PC-3 (cell line): ENCODE data around the gene OR2V1. TPM values are rescaled to one million over a fixed set of nuclear protein-coding genes. Genes with fewer than 3 reads are reported as not detected.

ENCODE experiments used
- ATAC-seq: fragments of 200-7000 bp; cut with Tn5 transposase; 2 replicates; pipeline ENCODE4 v1.9.1; 2020; ENCODE audit warnings: mild to moderate bottlenecking, moderate library complexity
- BruUV-seq: library from RNA; stranded (reverse); fragments of 400-500 nt; replicated peaks from 2 replicates; lab custom pipeline; 2021; lab: Mats Ljungman, UMichigan
- CTCF ChIA-PET: fragments of 300-600 bp; sonication (Branson Sonifier 250); formaldehyde crosslinking; loops from one replicate; lab custom pipeline; 2022; ENCODE audit warnings: antibody characterized with exemption; lab: Charles Lee
- POLR2A ChIA-PET: fragments of 300-600 bp; sonication (Branson Sonifier 250); formaldehyde crosslinking; loops from one replicate; lab custom pipeline; 2022; ENCODE audit warnings: antibody characterized with exemption; ENCODE audit not compliant: unreplicated experiment; lab: Charles Lee
- DNase-seq: peaks from one replicate; pipeline ENCODE4 v3.0.0-alpha.2; 2015
- H2AFZ ChIP-seq: fragments of 300-600 bp; sonication (generic); 2 replicates; pipeline ENCODE4 v1.6.0; 2016; ENCODE audit warnings: antibody characterized with exemption, low read length
- H3F3A ChIP-seq: fragments of 300-600 bp; sonication (generic); one replicate; pipeline ENCODE4 v1.6.0; 2017; ENCODE audit warnings: antibody characterized with exemption, low read length, control low read depth, mild to moderate bottlenecking; ENCODE audit not compliant: unreplicated experiment
- H3K27ac ChIP-seq: fragments of 300-600 bp; sonication (generic); 2 replicates; pipeline ENCODE4 v1.5.1; 2016; ENCODE audit warnings: mild to moderate bottlenecking, low read length
- H3K27me3 ChIP-seq: fragments of 300-600 bp; sonication (generic); 2 replicates; pipeline ENCODE4 v1.6.1; 2016; ENCODE audit warnings: low read length, mixed read lengths
- H3K36me3 ChIP-seq: fragments of 300-600 bp; sonication (generic); 2 replicates; pipeline ENCODE4 v1.6.1; 2016; ENCODE audit warnings: low read depth, mixed run types, low read length, mixed read lengths
- H3K4me1 ChIP-seq: fragments of 300-600 bp; sonication (generic); 2 replicates; pipeline ENCODE4 v1.5.1; 2016; ENCODE audit warnings: low read length; ENCODE audit not compliant: insufficient read depth
- H3K4me2 ChIP-seq: fragments of 300-600 bp; sonication (generic); 2 replicates; pipeline ENCODE4 v1.6.0; 2016; ENCODE audit warnings: low read length
- H3K4me3 ChIP-seq: fragments of 300-600 bp; sonication (generic); 2 replicates; pipeline ENCODE4 v1.5.1; 2016; ENCODE audit warnings: mild to moderate bottlenecking, low read length, mixed read lengths
- H3K79me2 ChIP-seq: fragments of 300-600 bp; sonication (generic); 2 replicates; pipeline ENCODE4 v1.6.1; 2017; ENCODE audit warnings: low read length, mixed read lengths
- H3K9ac ChIP-seq: fragments of 300-600 bp; sonication (generic); 2 replicates; pipeline ENCODE4 v1.6.0; 2016; ENCODE audit warnings: mild to moderate bottlenecking, low read length
- H3K9me2 ChIP-seq: fragments of 300-600 bp; sonication (generic); replicated peaks from 2 replicates; pipeline ENCODE4 v1.6.1; 2016; ENCODE audit warnings: mixed run types, low read length, mixed read lengths
- H3K9me3 ChIP-seq: fragments of 300-600 bp; sonication (generic); 2 replicates; pipeline ENCODE4 v1.6.1; 2016; ENCODE audit warnings: low read length, mixed read lengths
- H4K20me1 ChIP-seq: fragments of 300-600 bp; sonication (generic); 2 replicates; pipeline ENCODE4 v1.6.1; 2016; ENCODE audit warnings: low read length, mixed read lengths
- EZH2 ChIP-seq: fragments of 300-600 bp; sonication (generic); IDR thresholded peaks from one replicate; pipeline ENCODE4 v1.6.1; 2017; ENCODE audit warnings: antibody characterized with exemption, mild to moderate bottlenecking, low read length; ENCODE audit not compliant: unreplicated experiment
- EZH2phosphoT487 ChIP-seq: fragments of 300-600 bp; sonication (generic); IDR thresholded peaks from 2 replicates; pipeline ENCODE4 v1.6.1; 2018; ENCODE audit warnings: mild to moderate bottlenecking, antibody characterized with exemption, low read length, borderline replicate concordance
- intact Hi-C: fragments of 100-400 bp; cut with micrococcal nuclease; formaldehyde crosslinking; loops from 2 replicates; pipeline ENCODE4 v1.9.0; 2023
- total RNA-seq: library from RNA; depleted of rRNA; stranded (reverse); fragments of >200 nt; gene quantifications from 2 replicates; pipeline ENCODE4 v1.2.3, GENCODE V29; 2014
- TF ChIP-seq, protein P1 (sequence below): fragments of 300-600 bp; sonication (generic); conservative IDR thresholded peaks from 2 replicates; pipeline ENCODE4 v1.5.1; 2017; ENCODE audit warnings: antibody characterized with exemption, low read depth, mild to moderate bottlenecking, low read length

Gene OR2V1
- total RNA-seq, 1 experiment from 2014 or later = not detected

DNA sequence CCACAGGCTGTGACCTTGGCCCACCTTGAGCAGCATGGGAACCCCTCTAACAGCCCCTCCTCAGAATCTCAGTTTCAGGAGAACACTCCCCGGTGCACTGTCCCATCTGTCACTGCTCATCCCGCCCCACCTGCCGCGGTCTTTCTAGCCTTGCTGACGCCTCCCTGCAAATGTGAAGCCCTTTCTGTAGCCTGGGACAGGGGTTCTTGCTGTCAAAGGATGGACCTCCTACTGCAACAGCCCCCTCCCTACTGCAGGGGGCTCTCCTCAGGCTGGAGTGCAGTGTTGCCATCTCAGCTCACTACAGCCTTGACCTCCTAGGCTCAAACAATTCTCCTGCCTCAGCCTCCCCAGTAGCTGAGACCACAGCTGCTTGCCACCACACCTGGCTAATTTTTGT lies 20.0 kb downstream of the OR2V1 start:
- intact Hi-C loops = no loop called here
- Histone ChIP-seq H3K4me1 (peaks cover 15% of the 10 kb centered on the region), H3K9me2 (no peaks in the 10 kb centered on the region), H3F3A (no peaks in the 10 kb centered on the region), H3K4me3 (no peak overlapping the region), H3K9me3 (no peaks in the 10 kb centered on the region), H3K4me2 (no peak overlapping the region), H3K9ac (no peak overlapping the region), H4K20me1 (no peaks in the 10 kb centered on the region), H3K36me3 (no peaks in the 10 kb centered on the region), H3K79me2 (no peaks in the 10 kb centered on the region), H3K27ac (no peak overlapping the region), H2AFZ (no peak overlapping the region), H3K27me3 (no peaks in the 10 kb centered on the region)
- ChIA-PET POLR2A (no interaction called here), CTCF (no interaction called here)
- TF ChIP-seq, protein P1, sequence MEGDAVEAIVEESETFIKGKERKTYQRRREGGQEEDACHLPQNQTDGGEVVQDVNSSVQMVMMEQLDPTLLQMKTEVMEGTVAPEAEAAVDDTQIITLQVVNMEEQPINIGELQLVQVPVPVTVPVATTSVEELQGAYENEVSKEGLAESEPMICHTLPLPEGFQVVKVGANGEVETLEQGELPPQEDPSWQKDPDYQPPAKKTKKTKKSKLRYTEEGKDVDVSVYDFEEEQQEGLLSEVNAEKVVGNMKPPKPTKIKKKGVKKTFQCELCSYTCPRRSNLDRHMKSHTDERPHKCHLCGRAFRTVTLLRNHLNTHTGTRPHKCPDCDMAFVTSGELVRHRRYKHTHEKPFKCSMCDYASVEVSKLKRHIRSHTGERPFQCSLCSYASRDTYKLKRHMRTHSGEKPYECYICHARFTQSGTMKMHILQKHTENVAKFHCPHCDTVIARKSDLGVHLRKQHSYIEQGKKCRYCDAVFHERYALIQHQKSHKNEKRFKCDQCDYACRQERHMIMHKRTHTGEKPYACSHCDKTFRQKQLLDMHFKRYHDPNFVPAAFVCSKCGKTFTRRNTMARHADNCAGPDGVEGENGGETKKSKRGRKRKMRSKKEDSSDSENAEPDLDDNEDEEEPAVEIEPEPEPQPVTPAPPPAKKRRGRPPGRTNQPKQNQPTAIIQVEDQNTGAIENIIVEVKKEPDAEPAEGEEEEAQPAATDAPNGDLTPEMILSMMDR = no peak
- no peak for TF ChIP-seq EZH2
- TF ChIP-seq EZH2phosphoT487 = no peak
- BruUV-seq = no TSS peak
- DNase-seq (no peak), ATAC-seq (no peak)

DNA sequence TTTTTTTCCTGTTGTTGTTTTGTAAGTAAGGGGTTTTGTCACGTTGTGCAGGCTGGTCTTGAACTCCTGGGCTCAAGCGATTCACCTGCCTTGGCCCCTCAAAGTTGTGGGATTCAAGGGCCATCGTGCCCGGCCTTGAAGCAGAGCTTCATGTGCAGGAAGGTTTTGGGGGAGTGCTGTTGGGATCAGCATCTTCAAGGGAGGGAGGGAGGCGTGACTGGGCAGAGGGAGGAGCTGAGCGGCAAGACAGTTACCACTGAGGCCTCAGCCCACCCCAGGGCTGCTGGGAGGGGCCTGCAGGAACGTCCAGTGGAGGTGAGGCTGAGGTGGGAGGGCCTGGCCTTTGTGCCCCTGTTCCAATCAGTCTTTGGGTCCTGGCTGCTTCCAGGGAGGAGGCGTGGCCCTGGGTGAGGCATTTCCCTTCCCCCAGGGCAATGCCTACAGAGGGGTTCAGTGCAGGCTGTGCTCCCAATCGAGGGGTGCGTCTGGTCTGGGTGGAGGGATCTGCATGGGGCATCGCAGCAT lies 21.4 kb downstream of the OR2V1 start:
- no peak overlapping the region for H3K9ac ChIP-seq
- H4K20me1 ChIP-seq = no peaks in the 10 kb centered on the region
- ChIA-PET POLR2A (no interaction called here), CTCF (no interaction called here)
- H3K9me3 ChIP-seq = no peaks in the 10 kb centered on the region
- H3K27me3 ChIP-seq = no peaks in the 10 kb centered on the region
- no peak overlapping the region for H3K27ac ChIP-seq
- H3K9me2 ChIP-seq = no peaks in the 10 kb centered on the region
- no peaks in the 10 kb centered on the region for H3K36me3 ChIP-seq
- no TSS peak for BruUV-seq
- no peaks in the 10 kb centered on the region for H3F3A ChIP-seq
- no peak overlapping the region for H3K4me2 ChIP-seq
- ATAC-seq (no peak), DNase-seq (no peak)
- TF ChIP-seq EZH2 = no peak
- no peak for TF ChIP-seq EZH2phosphoT487
- TF ChIP-seq, protein P1 = no peak
- H3K4me1 ChIP-seq = peaks cover under 1% of the 10 kb centered on the region; the same call in 1 of the 2 replicates
- no peak overlapping the region for H2AFZ ChIP-seq
- H3K79me2 ChIP-seq = no peaks in the 10 kb centered on the region
- H3K4me3 ChIP-seq = no peak overlapping the region
- intact Hi-C loops = no loop called here

DNA sequence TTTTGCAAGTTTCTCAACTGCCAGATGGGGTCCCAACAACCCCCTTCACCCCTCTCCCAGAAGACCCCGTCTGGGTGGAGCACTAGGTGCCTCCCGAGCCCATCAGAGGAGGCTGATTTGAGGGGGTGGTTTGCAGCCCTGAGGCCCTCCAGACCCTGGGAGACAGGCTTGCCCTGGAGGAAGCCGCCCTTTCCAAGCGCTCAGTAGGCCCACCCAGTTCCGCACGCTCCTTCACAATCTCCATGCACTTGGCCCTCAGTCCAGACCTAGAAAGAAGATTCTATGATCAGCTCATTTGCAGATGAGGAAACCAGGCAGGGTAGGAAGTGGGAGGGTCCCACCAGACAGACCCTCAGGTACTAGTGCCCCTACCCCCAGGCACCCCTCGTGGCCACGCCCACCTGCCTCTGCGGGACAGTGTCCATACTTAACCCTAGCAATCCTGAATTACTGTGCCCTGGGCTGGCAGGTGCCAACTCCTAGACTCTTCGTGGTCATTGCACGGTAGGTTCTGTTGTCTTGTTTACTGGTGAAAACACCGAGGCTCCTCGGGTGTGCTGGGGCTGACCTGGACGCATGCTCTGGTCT lies 22.3 kb downstream of the OR2V1 start:
- Histone ChIP-seq H3K4me2 (no peak overlapping the region), H2AFZ (no peak overlapping the region), H3K27ac (no peak overlapping the region), H3K9ac (no peak overlapping the region), H3K9me3 (no peaks in the 10 kb centered on the region), H3K27me3 (no peaks in the 10 kb centered on the region), H4K20me1 (no peaks in the 10 kb centered on the region), H3K36me3 (no peaks in the 10 kb centered on the region), H3K4me3 (no peak overlapping the region), H3K9me2 (no peaks in the 10 kb centered on the region), H3F3A (no peaks in the 10 kb centered on the region), H3K79me2 (no peaks in the 10 kb centered on the region), H3K4me1 (no peaks in the 10 kb centered on the region)
- intact Hi-C loops = no loop called here
- TF ChIP-seq EZH2phosphoT487 (no peak), EZH2 (no peak)
- TF ChIP-seq, protein P1 = no peak
- DNase-seq (no peak), ATAC-seq (no peak)
- ChIA-PET CTCF (interaction anchor here (0.6 kb wide), 1 partner anchor 43 kb away, joined by 3 read pairs; no protein-coding TSS in a partner anchor), POLR2A (no interaction called here)
- BruUV-seq = no TSS peak
